HepG2 (cell line): ENCODE measurements around the gene MYL6B. TPM values are rescaled to one million over a fixed set of nuclear protein-coding genes. Genes with fewer than 3 reads are reported as not detected.

Experiments
- AGO1 ChIP-seq: fragments of 200-400 bp; formaldehyde crosslinking; IDR thresholded peaks from 2 replicates; pipeline ENCODE4 v1.6.1; 2017; ENCODE audit warnings: mild to moderate bottlenecking, low read depth, low read length, moderate library complexity; ENCODE audit not compliant: poor library complexity, severe bottlenecking
- E2F5 ChIP-seq: sonication (generic); formaldehyde crosslinking; conservative IDR thresholded peaks from 2 replicates; pipeline ENCODE4 v1.4.0; 2020; ENCODE audit warnings: missing genetic modification reagents
- LCORL ChIP-seq, 2 experiments: fragments of 450-650 bp in 1 of 2; sonication (generic) in 1 of 2; formaldehyde crosslinking in 1 of 2; IDR thresholded peaks; 2 replicates each; pipeline versions ENCODE4 v1.5.0 to v1.6.1; 2017 to 2020; ENCODE audit warnings: antibody characterized with exemption in 1 of 2, missing genetic modification reagents in 1 of 2
- MEIS1 ChIP-seq: sonication (generic); formaldehyde crosslinking; IDR thresholded peaks from 2 replicates; pipeline ENCODE4 v1.9.0; 2021; ENCODE audit warnings: mild to moderate bottlenecking, missing genetic modification reagents, moderate library complexity, borderline replicate concordance
- NFKBIZ ChIP-seq: IDR thresholded peaks from 2 replicates; pipeline ENCODE4 v1.6.1; 2018; ENCODE audit warnings: missing genetic modification reagents, missing compliant biosample characterization
- PHF20 ChIP-seq: sonication (generic); formaldehyde crosslinking; IDR thresholded peaks from 2 replicates; pipeline ENCODE4 v1.5.0; 2020; ENCODE audit warnings: mild to moderate bottlenecking, missing genetic modification reagents
- PRDM10 ChIP-seq: sonication (generic); formaldehyde crosslinking; IDR thresholded peaks from 2 replicates; pipeline ENCODE4 v1.4.0; 2020; ENCODE audit warnings: low read depth, missing genetic modification reagents
- RBFOX2 ChIP-seq: fragments of 200-400 bp; formaldehyde crosslinking; IDR thresholded peaks from 2 replicates; pipeline ENCODE4 v1.6.1; 2017; ENCODE audit warnings: low read depth, mild to moderate bottlenecking, low read length
- RXRA ChIP-seq: sonication (generic); formaldehyde crosslinking; IDR thresholded peaks from 2 replicates; pipeline ENCODE4 v1.5.1; 2020; ENCODE audit warnings: missing genetic modification reagents
- SNAPC2 ChIP-seq: sonication (generic); formaldehyde crosslinking; IDR thresholded peaks from 2 replicates; pipeline ENCODE4 v1.8.1; 2022; ENCODE audit warnings: mild to moderate bottlenecking, missing genetic modification reagents
- SRF ChIP-seq: IDR thresholded peaks from 2 replicates; pipeline ENCODE4 v1.6.1; 2011; ENCODE audit warnings: mild to moderate bottlenecking, low read depth, low read length, moderate library complexity
- TAF15 ChIP-seq: fragments of 200-400 bp; formaldehyde crosslinking; IDR thresholded peaks from one replicate; pipeline ENCODE4 v1.6.1; 2018; ENCODE audit warnings: mild to moderate bottlenecking, low read depth, low read length; ENCODE audit not compliant: poor library complexity, severe bottlenecking
- ZFP91 ChIP-seq: sonication (generic); formaldehyde crosslinking; IDR thresholded peaks from 2 replicates; pipeline ENCODE4 v1.9.0; 2022; ENCODE audit warnings: missing genetic modification reagents, mild to moderate bottlenecking, borderline replicate concordance
- ZMYM3 ChIP-seq: sonication (generic); formaldehyde crosslinking; IDR thresholded peaks from 2 replicates; pipeline ENCODE4 v1.5.1; 2020; ENCODE audit warnings: mild to moderate bottlenecking, missing genetic modification reagents
- ZNF205 ChIP-seq: IDR thresholded peaks from 2 replicates; pipeline ENCODE4 v1.6.1; 2018; ENCODE audit warnings: missing biosample characterization, missing genetic modification reagents
- ZNF331 ChIP-seq: sonication (generic); formaldehyde crosslinking; IDR thresholded peaks from 2 replicates; pipeline ENCODE4 v1.4.0; 2020; ENCODE audit warnings: missing genetic modification reagents
- ZNF484 ChIP-seq: sonication (generic); formaldehyde crosslinking; IDR thresholded peaks from 2 replicates; pipeline ENCODE4 v1.5.1; 2020; ENCODE audit warnings: mild to moderate bottlenecking, low read depth, missing genetic modification reagents, borderline replicate concordance
- ZNF710 ChIP-seq: sonication (generic); formaldehyde crosslinking; IDR thresholded peaks from 2 replicates; pipeline ENCODE4 v1.5.0; 2020; ENCODE audit warnings: mild to moderate bottlenecking, missing genetic modification reagents, borderline replicate concordance
- ZNF776 ChIP-seq: sonication (generic); formaldehyde crosslinking; IDR thresholded peaks from 2 replicates; pipeline ENCODE4 v1.4.0; 2020; ENCODE audit warnings: mild to moderate bottlenecking, missing genetic modification reagents
- ZNF839 ChIP-seq: sonication (generic); formaldehyde crosslinking; IDR thresholded peaks from 2 replicates; pipeline ENCODE4 v1.4.0; 2020; ENCODE audit warnings: missing genetic modification reagents, mild to moderate bottlenecking, borderline replicate concordance
- polyA plus RNA-seq, 8 experiments: library from polyadenylated mRNA; depleted of rRNA in 3 of 8; stranded (reverse) in 7 of 8; unstranded in 1 of 8; fragments of >200 nt; fragmentation: Illumina TruSeq in 4 of 8; extraction: Trizol in 4 of 8; gene quantifications; 2 replicates each; pipeline versions ENCODE4 v1.2.1 to v1.2.3, GENCODE V29; 2011 to 2016; ENCODE audit warnings: low read depth in 4 of 8, missing spikeins in 1 of 8, mixed read lengths in 1 of 8; ENCODE audit not compliant: insufficient read depth in 1 of 8
- total RNA-seq, 5 experiments: library from RNA; depleted of rRNA; stranded (reverse); fragments of >200 nt; fragmentation: Illumina TruSeq; extraction: Trizol; gene quantifications; 2 replicates each; pipeline ENCODE4 v1.2.3, GENCODE V29; 2016; ENCODE audit warnings: low read depth in 1 of 5

Gene MYL6B
- total and polyA plus RNA-seq, 2 of the 13 experiments (the other 11 are each of a cell fraction or from before 2014, with no cell fraction given), result 75.7 to 88.7 TPM

GRCh38 chr12:56116267-56117081, 35.9 kb upstream of the MYL6B start, which contains the start of gene RPL41 (continued):
- TF ChIP-seq ZFP91 (CRISPR knock-in tag) (no peak; the same call in 1 of the 2 replicates), ZNF776 (no peak), ZNF484 (CRISPR knock-in tag) (peak; percentile 20; the same call in 1 of the 2 replicates), ZNF205 (CRISPR knock-in tag) (0 out of 2 replicates have a peak, but pooled peaks have one; percentile 73), ZNF710 (CRISPR knock-in tag) (no peak; the same call in 1 of the 2 replicates), E2F5 (no peak), PRDM10 (CRISPR knock-in tag) (peak; percentile 57), PHF20 (peak; percentile 78), MEIS1 (CRISPR knock-in tag) (no peak; the same call in none of the 2 replicates), AGO1 (no peak), RXRA (CRISPR knock-in tag) (0 out of 2 replicates have a peak, but pooled peaks have one; percentile 44), ZNF331 (CRISPR knock-in tag) (peak; percentile 62; the same call in 1 of the 2 replicates), ZNF839 (no peak), TAF15 (no peak), SRF (peak; percentile 39; the same call in 1 of the 2 replicates), SNAPC2 (CRISPR knock-in tag) (peak; percentile 46; the same call in 1 of the 2 replicates), NFKBIZ (CRISPR knock-in tag) (0 out of 2 replicates have a peak, but pooled peaks have one; percentile 77), ZMYM3 (CRISPR knock-in tag) (0 out of 2 replicates have a peak, but pooled peaks have one; percentile 14), RBFOX2 (peak; percentile 77), LCORL (IDR thresholded peaks at IDR 0.05) (no peak), LCORL (CRISPR knock-in tag; IDR thresholded peaks at IDR 0.05) (no peak)
